ENCODE data around the gene ABCA1. TPM values are rescaled to one million over a fixed set of nuclear protein-coding genes. Genes with fewer than 3 reads are reported as not detected.
"Not testable (repeated sequence)": the region's sequence is repeated elsewhere in the genome, so short reads cannot be mapped to it uniquely, and the experiment has no call there.

The ABCA1 gene
- total RNA-seq, 2 donors from 2014 or later: 4.9 to 5.0 TPM

DNA sequence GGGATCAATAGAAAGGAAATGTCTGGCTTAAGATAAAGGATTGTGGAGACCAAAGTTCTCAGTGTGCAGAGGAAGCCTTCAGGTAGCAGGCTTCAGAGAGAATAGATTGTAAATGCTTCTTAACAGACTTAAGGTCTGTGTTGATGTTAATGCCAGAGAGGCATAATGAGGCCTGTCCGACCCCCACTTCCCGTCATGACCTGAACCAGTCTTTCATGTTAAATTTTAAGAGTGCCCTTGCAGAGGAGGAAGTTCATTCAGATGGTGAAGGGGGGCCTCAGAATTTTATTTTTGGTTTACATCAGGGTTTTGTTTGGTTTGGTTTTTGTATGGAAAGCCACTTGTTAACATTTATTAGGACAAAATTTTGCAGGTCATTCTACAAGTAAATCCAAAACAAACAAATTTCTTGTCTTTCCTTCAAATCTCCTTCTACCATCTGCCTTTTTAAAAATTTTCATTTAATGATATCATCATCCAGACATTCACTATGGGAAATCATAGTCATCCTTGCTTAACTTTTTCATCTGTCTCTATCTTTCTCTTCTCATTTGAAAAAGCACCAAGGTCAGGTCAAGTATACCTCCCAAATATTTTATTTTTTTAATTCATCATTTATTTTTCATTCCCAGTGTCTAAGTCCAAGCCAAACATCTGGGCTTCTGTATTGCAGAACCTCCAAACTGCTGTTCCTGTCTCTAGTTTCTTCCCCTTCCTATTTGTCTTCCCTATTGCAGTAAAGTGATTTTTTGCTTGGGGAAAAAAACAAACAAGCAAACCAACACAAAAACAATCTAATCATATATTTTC is 6.9 kb upstream of the ABCA1 start:
- no peak overlapping the region for H3K4me3 Mint-ChIP-seq
- no peaks in the 10 kb centered on the region for H3K36me3 Mint-ChIP-seq
- no peaks in the 10 kb centered on the region for H3K9me3 Mint-ChIP-seq
- no peak for ATAC-seq
- H3K4me1 Mint-ChIP-seq (ENCODE audit: low read depth in 2 of 2): peaks cover 8 to 10% of the 10 kb centered on the region in 2 donors
- no peak overlapping the region for H3K27ac Mint-ChIP-seq
- peaks cover 3 to 9% of the 10 kb centered on the region in 2 donors for H3K27me3 Mint-ChIP-seq
- no peak for DNase-seq (ENCODE audit: low spot score)

DNA sequence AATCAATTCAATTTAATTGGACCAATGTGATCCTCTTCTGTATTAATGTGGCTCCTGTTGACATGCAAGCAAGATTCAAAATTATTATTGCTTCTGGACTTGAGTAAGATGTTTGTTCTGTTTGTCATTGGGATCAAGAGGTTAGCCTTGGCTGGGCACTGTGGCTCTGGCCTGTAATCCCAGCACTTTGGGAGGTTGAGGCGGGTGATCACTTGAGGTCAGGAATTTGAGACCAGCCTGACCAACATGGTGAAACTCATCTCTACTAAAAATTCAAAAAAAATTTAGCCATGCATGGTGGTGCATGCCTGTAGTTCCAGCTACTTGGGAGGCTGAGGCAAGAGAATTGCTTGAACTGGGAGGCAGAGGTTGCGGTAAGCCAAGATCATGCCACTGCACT is 5.1 kb upstream of the ABCA1 start:
- ATAC-seq; H3K27ac Mint-ChIP-seq; DNase-seq (ENCODE audit: low spot score); H3K36me3 Mint-ChIP-seq; H3K9me3 Mint-ChIP-seq; H3K4me3 Mint-ChIP-seq: not testable (repeated sequence)
- Mint-ChIP-seq H3K4me1 (ENCODE audit: low read depth in 2 of 2) (peaks cover 14 to 16% of the 10 kb centered on the region in 2 donors), H3K27me3 (peaks cover 12 to 20% of the 10 kb centered on the region in 2 donors)

DNA sequence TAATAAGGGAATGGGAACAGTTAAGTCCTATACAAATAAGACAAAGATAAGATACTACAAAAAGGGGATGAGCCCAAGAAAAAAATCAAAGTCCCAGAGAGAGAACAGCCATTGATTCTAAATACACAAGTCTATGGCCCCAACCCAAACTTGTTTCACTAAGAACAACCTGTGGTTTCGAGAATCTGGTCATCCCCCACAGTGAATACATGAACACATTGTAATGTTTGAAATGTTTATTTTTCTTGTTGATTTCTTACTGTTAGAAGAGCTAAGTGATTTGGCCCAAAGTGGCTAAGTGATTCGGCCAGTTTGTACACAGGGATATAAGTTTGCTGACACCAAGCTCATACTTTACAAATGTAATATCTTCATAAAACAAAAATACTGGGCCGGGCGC is 3.3 kb upstream of the ABCA1 start:
- ATAC-seq: no peak
- DNase-seq (ENCODE audit: low spot score): no peak
- Mint-ChIP-seq H3K36me3 (no peaks in the 10 kb centered on the region), H3K9me3 (no peaks in the 10 kb centered on the region), H3K4me1 (ENCODE audit: low read depth in 2 of 2) (peaks cover 21 to 22% of the 10 kb centered on the region in 2 donors), H3K4me3 (no peak overlapping the region), H3K27me3 (peaks cover 12 to 25% of the 10 kb centered on the region in 2 donors), H3K27ac (no peak overlapping the region)

DNA sequence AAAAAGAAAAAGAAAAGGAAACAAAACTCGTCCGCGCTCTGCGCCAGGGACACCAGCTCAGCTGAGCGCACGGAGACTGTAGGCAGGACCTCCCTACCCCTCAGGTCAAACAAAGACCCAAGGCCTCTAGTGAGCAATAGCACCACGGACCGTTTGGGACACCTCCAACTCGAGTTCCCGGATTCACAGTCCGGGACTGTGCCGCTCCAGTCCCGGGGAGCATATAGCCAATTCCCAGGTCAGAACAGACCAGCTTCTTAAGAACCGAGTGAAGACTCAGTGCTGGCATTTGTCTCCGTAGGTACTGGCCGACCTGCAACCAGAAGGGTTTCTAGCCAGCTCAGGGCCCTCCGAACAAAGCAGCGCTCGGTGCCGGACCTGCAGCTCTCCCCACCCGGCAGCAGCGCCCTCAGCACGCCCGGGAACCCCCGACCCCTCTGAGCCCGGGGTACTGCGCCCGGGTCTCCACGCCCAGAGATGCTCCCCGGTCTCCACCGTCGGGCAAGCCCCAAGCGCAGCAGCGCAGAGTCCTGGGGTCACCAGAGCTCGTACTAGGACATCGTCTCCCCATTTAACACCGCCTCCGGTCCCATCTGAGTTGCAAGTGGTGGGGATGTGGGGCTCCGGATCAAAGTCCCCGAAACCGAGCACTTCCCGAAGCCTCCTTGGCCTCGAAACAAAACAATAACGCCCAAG is 591 bp downstream of the ABCA1 start:
- Mint-ChIP-seq H3K27me3 (peaks cover 17 to 38% of the 10 kb centered on the region in 2 donors), H3K36me3 (no peaks in the 10 kb centered on the region), H3K9me3 (no peaks in the 10 kb centered on the region), H3K27ac (no peak overlapping the region), H3K4me3 (peak overlapping the region; percentile 79), H3K4me1 (ENCODE audit: low read depth in 2 of 2) (peaks cover 15 to 16% of the 10 kb centered on the region in 2 donors)
- DNase-seq (ENCODE audit: low spot score): no peak
- ATAC-seq: peak; percentile 24 to 34

DNA sequence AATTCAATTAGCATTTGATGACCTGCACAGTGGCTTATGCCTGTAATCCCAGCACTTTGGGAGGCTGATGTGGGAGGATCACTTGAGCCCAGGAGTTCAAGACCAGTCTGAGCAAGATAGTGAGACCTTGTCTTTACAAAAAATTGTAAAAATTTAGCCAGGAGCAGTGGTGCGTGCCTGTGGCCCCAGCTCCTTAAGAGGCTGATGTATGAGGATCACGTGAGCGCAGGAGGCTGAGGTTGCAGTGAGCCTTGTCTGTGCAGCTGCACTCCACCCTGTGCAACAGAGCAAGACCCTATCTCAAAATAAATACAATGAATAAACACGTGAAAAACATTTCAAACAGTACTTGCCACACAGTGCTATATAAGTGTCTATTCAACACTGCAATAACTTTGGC is 4.2 kb downstream of the ABCA1 start:
- no peak for ATAC-seq
- DNase-seq (ENCODE audit: low spot score): no peak
- Mint-ChIP-seq H3K9me3 (no peaks in the 10 kb centered on the region), H3K27me3 (peaks cover 20 to 48% of the 10 kb centered on the region in 2 donors), H3K36me3 (no peaks in the 10 kb centered on the region), H3K4me1 (ENCODE audit: low read depth in 2 of 2) (peaks cover 14% of the 10 kb centered on the region in 2 donors), H3K4me3 (no peak overlapping the region), H3K27ac (no peak overlapping the region)

DNA sequence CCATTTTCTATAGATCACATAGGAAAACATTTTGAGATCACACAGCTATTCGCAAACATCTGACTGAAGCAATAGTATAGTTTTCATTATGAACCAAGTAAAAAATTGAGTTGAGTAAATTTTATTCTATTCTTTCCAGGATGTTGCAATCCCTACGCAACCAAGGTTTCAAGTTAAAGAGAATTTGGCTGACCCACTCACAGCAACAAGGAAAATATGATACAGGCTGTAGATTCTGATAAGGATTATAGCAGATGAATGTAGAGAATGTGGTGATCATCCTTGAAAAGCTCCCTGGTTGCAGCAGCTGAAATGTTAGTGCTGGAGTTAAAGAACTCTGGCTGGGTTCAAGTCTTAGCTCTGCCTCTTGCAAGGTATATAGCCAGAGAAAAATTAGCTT is 4.7 kb downstream of the ABCA1 start:
- Mint-ChIP-seq H3K4me1 (ENCODE audit: low read depth in 2 of 2) (peaks cover 10% of the 10 kb centered on the region in 2 donors), H3K4me3 (no peak overlapping the region), H3K27me3 (peaks cover 19 to 46% of the 10 kb centered on the region in 2 donors), H3K27ac (no peak overlapping the region), H3K9me3 (no peaks in the 10 kb centered on the region), H3K36me3 (no peaks in the 10 kb centered on the region)
- no peak for DNase-seq (ENCODE audit: low spot score)
- ATAC-seq: no peak

DNA sequence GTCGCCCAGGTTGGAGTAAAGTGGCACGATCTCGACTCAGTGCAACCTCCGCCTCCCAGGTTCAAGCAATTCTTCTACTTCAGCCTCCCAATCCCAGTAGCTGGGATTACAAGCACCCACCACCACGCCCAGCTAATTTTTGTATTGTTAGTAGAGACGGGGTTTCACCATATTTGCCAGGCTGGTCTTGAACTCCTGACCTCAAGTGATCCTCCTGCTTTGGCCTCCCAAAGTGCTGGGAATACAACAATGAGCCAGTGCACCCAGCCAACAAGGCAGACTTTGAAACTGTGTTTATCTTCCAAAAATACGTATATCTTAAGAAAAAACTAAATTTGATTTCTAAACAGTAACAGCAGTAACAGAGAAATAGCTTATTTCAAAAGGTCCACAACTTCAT is 5.2 kb downstream of the ABCA1 start:
- H3K4me3 Mint-ChIP-seq; ATAC-seq; H3K27ac Mint-ChIP-seq; H3K36me3 Mint-ChIP-seq; H3K4me1 Mint-ChIP-seq (ENCODE audit: low read depth in 2 of 2); DNase-seq (ENCODE audit: low spot score); H3K9me3 Mint-ChIP-seq: not testable (repeated sequence)
- peaks cover 19 to 41% of the 10 kb centered on the region in 2 donors for H3K27me3 Mint-ChIP-seq

DNA sequence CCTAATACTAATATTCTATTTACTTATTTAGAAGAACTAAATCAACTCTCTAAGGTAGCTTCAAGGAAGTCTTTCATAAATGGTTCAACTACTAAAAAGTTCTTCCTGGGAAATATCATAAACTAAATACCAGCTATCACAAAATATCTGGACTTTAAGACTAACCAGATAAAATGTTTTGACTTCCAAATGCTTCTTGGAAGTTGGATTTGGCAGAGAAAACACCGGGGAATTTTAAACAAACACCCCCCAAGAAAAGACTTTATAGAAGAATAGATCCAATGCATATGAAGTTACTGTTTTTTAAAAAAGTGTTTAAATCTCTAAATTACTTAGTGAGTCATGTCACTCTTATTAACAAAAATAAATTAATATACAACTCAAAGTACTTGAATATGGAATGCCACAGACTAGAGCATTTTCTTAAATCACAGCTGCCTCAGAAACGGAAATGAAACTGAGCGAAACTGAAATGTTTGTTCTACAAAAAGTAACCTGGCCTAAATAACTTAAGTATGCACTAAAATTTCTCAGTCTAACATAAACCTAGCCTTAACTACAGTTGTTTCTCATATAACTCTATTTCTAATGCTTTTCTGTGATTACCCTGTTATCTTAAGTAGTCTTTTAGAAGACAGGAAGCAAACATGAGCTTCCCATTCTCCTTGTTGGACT is 6.8 kb downstream of the ABCA1 start:
- Mint-ChIP-seq H3K27ac (no peak overlapping the region), H3K4me1 (ENCODE audit: low read depth in 2 of 2) (peaks cover under 1 to 5% of the 10 kb centered on the region in 2 donors), H3K27me3 (peaks cover 23 to 48% of the 10 kb centered on the region in 2 donors), H3K36me3 (no peaks in the 10 kb centered on the region), H3K4me3 (no peak overlapping the region), H3K9me3 (no peaks in the 10 kb centered on the region)
- DNase-seq (ENCODE audit: low spot score) (no peak), ATAC-seq (no peak)

DNA sequence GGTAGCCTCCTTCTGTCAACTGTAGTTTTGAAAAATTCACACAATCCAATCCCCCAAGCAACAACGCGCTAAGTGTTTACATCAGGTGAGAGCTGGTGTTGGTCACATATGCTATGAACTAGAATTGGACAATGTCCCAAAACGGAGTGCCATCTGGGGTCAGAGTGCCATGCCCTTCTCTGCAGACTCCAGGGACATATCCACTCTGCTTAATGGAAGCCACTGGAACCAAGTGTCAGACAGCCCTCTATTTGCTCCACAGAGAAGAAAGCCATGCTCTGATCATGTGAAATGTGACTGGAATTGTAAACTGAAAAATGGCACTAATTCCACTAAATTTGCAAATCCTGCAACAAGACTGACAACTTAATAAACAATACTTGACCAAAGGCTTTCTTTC is 12.2 kb downstream of the ABCA1 start:
- no peak overlapping the region for H3K4me3 Mint-ChIP-seq
- peaks cover 20 to 54% of the 10 kb centered on the region in 2 donors for H3K27me3 Mint-ChIP-seq
- peaks cover 0 to 3% of the 10 kb centered on the region in 2 donors for H3K4me1 Mint-ChIP-seq (ENCODE audit: low read depth in 2 of 2)
- no peaks in the 10 kb centered on the region for H3K9me3 Mint-ChIP-seq
- no peaks in the 10 kb centered on the region for H3K36me3 Mint-ChIP-seq
- no peak for ATAC-seq
- no peak for DNase-seq (ENCODE audit: low spot score)
- no peak overlapping the region for H3K27ac Mint-ChIP-seq

DNA sequence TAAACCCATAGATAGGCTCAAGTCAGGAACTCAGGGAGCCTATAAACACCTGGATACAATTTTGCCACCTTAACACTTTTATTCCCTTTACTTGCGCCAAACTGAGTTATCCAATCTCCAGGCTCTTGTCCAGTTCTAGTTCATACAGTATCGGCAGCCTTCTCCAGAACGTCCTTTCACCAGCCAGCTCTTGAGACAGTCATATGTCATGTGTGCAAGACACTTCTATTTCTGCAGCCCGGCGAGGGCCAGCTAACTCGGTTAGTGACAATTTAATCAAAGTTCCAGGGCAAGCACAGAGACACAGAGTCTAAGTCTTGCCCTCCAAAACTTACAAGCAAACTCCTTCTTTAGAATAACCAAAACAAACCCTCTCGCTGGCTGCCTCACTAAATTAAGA is 12.9 kb downstream of the ABCA1 start:
- DNase-seq (ENCODE audit: low spot score): no peak
- H3K9me3 Mint-ChIP-seq: no peaks in the 10 kb centered on the region
- H3K36me3 Mint-ChIP-seq: no peaks in the 10 kb centered on the region
- peaks cover 23 to 53% of the 10 kb centered on the region in 2 donors for H3K27me3 Mint-ChIP-seq
- no peak overlapping the region for H3K4me3 Mint-ChIP-seq
- no peak overlapping the region for H3K27ac Mint-ChIP-seq
- H3K4me1 Mint-ChIP-seq (ENCODE audit: low read depth in 2 of 2): peaks cover 0 to 3% of the 10 kb centered on the region in 2 donors
- ATAC-seq: no peak

DNA sequence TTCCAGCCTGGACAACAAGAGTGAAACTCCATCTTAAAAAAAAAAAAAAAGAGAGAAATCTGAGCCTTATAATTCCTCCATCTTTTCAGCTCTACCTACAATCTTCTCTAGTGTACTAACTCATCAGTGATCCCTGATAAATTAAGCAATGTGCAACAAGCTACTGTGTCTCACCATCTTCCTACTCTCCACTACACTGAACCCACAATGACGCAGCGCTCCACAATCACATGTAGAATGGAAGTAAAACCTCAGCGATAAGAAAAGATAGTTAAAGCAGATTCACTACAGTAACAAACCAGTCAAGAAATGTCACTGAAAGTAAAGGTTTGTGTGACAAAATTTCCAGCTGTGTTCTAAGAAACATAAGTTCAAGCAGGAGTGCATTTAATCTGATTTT is 13.5 kb downstream of the ABCA1 start:
- no peaks in the 10 kb centered on the region for H3K9me3 Mint-ChIP-seq
- no peaks in the 10 kb centered on the region for H3K36me3 Mint-ChIP-seq
- DNase-seq (ENCODE audit: low spot score): no peak
- ATAC-seq: peak in 1 of 2 donors; percentile 44
- no peak overlapping the region for H3K27ac Mint-ChIP-seq
- H3K4me1 Mint-ChIP-seq (ENCODE audit: low read depth in 2 of 2): peaks cover 3 to 6% of the 10 kb centered on the region in 2 donors
- H3K4me3 Mint-ChIP-seq: no peak overlapping the region
- H3K27me3 Mint-ChIP-seq: peaks cover 20 to 47% of the 10 kb centered on the region in 2 donors

DNA sequence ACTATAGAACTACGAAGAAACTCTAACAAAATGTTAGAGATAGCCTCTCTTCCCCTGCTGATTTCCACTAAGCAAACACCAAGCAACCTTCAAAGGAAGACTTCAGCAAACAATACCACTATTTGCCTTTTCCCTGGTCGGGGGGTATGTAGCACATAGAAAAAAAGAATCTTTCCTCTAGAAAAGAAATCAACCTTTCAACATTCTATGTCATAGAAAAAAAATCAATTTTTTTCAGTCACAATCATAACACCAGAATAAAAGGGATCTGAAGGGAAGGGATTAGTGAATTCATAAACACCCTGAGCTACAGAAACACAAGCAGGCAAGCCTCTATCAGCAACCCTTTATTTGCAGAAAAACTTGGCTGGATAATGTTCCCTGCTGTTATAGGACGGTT is 15.3 kb downstream of the ABCA1 start:
- Mint-ChIP-seq H3K27me3 (peaks cover 14 to 39% of the 10 kb centered on the region in 2 donors), H3K9me3 (no peaks in the 10 kb centered on the region), H3K4me1 (ENCODE audit: low read depth in 2 of 2) (peaks cover 4 to 9% of the 10 kb centered on the region in 2 donors), H3K36me3 (no peaks in the 10 kb centered on the region), H3K4me3 (no peak overlapping the region), H3K27ac (no peak overlapping the region)
- ATAC-seq (no peak), DNase-seq (ENCODE audit: low spot score) (no peak)

DNA sequence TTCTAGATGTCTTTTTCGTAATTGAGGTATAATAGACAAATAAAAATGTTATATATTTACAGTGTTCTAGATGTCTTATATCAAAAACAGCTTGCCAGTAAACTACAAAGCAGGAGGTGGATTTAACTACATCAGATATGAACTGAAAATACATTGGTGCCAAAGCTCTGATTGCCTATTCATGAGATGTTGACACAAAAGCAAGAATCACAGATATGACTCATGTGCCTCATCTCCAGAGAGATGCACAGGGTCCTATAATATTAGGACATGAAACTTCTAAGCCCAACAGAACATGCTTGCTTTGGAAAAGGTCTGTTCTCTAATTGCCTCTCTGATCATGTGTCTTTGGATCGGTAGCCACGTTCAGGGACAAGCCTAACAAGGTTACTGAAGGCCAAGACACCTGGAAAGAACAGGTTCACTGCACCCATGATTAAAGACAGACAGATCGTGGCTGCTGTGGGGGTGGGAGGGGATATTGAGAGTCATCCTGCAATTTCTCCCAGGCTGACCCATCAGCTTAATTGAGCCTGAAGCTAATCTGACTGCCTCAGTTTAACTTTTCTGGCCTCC is 16.8 kb downstream of the ABCA1 start:
- H3K4me1 Mint-ChIP-seq (ENCODE audit: low read depth in 2 of 2): peaks cover 4 to 9% of the 10 kb centered on the region in 2 donors

More for the DNA sequence above, 16.8 kb downstream of the ABCA1 start:
- H3K4me3 Mint-ChIP-seq: no peak overlapping the region
- no peaks in the 10 kb centered on the region for H3K9me3 Mint-ChIP-seq
- no peak for DNase-seq (ENCODE audit: low spot score)
- H3K36me3 Mint-ChIP-seq: no peaks in the 10 kb centered on the region
- no peak for ATAC-seq
- H3K27me3 Mint-ChIP-seq: peaks cover 14 to 37% of the 10 kb centered on the region in 2 donors
- H3K27ac Mint-ChIP-seq: no peak overlapping the region

Data from natural killer cell treated with Interleukin-12 subunit alpha and Interleukin-12 subunit beta and Interleukin-15 and Interleukin-18, amount 100 ng/mL, for 72 hours (primary cell).